ENCODE data around the gene GLIS1.

DNA sequence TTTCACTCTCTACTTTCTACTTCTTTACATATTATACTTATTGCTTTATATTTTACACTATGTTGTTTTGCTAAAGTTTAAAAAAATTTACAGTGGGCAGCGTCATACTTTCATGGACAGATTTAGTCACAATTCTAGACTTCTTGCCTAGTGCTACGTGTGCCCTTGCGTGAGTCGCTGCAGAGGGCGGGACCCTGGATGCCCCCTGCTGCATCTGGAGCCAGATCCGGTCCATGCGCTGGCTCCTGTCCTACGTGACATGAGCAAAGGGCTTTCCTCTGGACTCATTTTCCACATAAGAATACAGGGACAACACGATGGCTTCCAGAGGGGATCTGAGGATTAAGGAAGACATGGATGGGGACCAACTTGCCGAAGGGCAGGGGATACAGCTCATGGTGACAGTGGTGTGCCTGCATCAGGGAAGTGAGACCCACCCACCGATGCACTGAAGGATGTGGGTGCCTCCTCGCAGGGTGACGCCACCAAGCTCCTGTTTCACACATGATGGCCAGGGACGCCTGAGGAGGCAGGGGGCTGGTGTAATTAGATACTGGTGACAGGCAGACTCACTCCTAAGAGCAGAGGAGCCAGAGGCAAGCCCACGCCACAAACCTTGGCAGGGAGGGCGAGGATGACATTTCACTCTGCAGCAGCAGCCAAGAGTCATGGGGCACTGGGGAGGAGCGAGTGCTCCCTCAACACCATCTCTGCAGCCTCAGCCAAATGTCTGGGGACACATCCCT is 193.1 kb downstream of the GLIS1 start:
- no peak for TF ChIP-seq EZH2 (IDR thresholded peaks at IDR 0.05; ENCODE audit: borderline replicate concordance, control insufficient read depth, low read depth, low read length)
- TF ChIP-seq POLR2AphosphoS2 (IDR thresholded peaks at IDR 0.05; ENCODE audit: low read depth, low read length): no peak
- TF ChIP-seq POLR2AphosphoS5 (IDR thresholded peaks at IDR 0.05; ENCODE audit: low read length): no peak
- TF ChIP-seq EP300 (IDR thresholded peaks at IDR 0.05; ENCODE audit: borderline replicate concordance in 1 of 2, control insufficient read depth in 1 of 2, low read depth in 2 of 2, low read length in 2 of 2): no peak
- TF ChIP-seq SPI1 (IDR thresholded peaks at IDR 0.05; ENCODE audit: borderline replicate concordance, insufficient read depth, low read depth, low read length): no peak
- TF ChIP-seq, protein P1, sequence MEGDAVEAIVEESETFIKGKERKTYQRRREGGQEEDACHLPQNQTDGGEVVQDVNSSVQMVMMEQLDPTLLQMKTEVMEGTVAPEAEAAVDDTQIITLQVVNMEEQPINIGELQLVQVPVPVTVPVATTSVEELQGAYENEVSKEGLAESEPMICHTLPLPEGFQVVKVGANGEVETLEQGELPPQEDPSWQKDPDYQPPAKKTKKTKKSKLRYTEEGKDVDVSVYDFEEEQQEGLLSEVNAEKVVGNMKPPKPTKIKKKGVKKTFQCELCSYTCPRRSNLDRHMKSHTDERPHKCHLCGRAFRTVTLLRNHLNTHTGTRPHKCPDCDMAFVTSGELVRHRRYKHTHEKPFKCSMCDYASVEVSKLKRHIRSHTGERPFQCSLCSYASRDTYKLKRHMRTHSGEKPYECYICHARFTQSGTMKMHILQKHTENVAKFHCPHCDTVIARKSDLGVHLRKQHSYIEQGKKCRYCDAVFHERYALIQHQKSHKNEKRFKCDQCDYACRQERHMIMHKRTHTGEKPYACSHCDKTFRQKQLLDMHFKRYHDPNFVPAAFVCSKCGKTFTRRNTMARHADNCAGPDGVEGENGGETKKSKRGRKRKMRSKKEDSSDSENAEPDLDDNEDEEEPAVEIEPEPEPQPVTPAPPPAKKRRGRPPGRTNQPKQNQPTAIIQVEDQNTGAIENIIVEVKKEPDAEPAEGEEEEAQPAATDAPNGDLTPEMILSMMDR (IDR thresholded peaks at IDR 0.05 in 2 of 3, conservative IDR thresholded peaks at IDR 0.05 in 1 of 3; ENCODE audit: control insufficient read depth in 2 of 3, extremely low read depth in 1 of 3, insufficient read depth in 1 of 3, low read depth in 3 of 3, low read length in 3 of 3): no peak
- TF ChIP-seq, protein P2, sequence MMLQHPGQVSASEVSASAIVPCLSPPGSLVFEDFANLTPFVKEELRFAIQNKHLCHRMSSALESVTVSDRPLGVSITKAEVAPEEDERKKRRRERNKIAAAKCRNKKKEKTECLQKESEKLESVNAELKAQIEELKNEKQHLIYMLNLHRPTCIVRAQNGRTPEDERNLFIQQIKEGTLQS (IDR thresholded peaks at IDR 0.05; ENCODE audit: borderline replicate concordance, extremely low read depth, low read depth, low read length): no peak
- TF ChIP-seq FOS (IDR thresholded peaks at IDR 0.05; ENCODE audit: borderline replicate concordance, extremely low read depth, insufficient read length): no peak
- TF ChIP-seq FOXM1 (IDR thresholded peaks at IDR 0.05; ENCODE audit: low read depth, low read length): no peak
- TF ChIP-seq BHLHE40 (IDR thresholded peaks at IDR 0.05; ENCODE audit: borderline replicate concordance in 1 of 2, low read depth in 2 of 2, low read length in 1 of 2): no peak
- no peak for TF ChIP-seq FOXK2 (IDR thresholded peaks at IDR 0.05)

Measured in GM12878 (cell line).